ENCODE data around the gene VCAM1.
"Not testable (repeated sequence)": the region's sequence is repeated elsewhere in the genome, so short reads cannot be mapped to it uniquely, and the experiment has no call there.

VCAM1 gene

DNA sequence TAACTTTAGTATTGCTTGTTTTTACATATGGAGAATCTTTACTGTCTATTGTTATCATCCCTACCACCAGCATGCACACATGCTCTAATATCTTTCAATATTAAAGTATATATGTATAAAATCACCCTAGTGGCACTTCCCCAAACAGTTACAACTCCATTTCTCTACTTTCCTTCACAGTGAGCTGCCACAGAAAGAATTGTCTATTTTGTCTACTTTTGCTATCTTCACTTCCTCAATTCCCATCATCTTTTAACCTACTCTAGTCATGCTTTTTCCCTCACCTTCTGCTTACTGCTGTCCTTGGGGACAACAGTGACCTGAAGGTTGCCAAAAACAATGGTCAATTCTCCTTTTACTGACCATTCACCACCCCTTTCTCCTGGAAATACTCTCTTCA, 59.2 kb downstream of the VCAM1 start:
- DNase-seq (ENCODE audit: low spot score), result no peak

GRCh38 chr1:100780814-100781213, 61.3 kb downstream of the VCAM1 start:
- DNase-seq (ENCODE audit: low spot score), result no peak

DNA sequence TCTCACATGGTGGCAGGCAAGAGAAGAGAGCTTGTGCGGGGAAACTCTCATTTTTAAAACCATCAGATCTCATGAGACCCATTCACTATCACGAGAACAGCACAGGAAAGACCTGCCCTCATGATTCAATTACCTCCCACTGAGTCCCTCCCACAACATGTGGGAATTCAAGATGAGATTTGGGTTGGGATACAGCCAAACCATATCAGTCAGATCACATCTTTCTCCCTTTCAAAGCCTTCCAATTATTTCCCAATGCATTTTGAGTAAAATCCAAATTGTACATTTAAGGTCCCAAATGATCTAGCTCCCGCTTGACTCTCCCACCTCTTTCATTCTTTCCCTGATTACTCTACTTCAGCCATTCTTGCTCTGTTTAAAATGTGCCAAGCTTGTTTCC, 62.2 kb downstream of the VCAM1 start:
- DNase-seq (ENCODE audit: low spot score), result not testable (repeated sequence)

DNA sequence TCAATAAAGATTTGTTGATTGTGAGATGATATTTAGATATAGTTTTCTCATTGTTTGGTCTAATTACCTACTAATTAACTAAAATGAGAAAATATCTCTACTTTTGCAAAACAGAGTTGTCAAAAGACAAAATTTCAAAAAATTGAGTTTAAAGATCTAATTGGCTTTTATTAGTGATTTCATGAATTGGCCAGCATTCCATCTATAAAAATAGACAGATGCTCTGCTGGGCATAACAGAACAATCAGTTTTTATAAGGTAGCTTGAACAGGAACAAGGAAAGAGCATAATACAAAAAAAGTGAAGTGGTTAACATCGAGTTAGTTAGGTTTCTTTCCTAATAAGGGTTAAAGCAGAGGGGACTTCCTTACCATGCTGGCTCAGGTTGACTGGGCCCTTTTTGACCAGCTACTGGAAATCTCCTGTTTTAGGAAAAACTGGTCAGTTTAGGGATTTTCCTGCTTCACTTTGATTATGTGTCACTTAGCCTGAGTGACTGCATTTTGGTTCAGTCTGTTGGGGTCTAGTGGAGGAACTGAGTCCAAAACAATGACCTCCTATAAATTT, 63.0 kb downstream of the VCAM1 start:
- no peak for DNase-seq (ENCODE audit: low spot score)

DNA sequence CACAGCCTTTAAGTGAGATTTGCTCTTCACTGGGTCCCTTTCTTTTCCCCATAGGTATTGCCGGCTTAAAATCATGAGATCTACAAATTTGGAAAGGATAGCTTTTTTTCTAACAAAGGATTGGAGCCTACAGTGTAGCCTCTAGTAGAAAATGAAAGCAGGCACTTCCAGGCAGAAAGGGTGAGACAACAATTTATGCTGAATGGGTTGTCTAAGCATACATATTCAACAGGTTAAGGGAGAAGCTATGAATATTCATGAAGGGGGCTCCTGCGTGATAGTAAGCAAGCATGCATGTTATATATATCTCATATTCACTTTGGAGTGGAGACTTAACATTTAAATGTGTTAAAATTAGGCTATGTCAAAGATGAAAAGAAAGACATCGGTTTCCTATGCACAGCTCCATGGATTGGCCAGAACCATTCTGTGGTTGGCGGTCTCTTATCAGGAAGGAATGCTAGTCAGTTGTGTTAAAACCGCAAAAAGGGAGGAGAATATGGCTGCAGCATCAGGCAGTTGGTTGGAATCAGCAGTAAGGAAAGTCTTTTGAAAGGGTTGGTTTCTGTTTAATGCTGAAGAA, 66.0 kb downstream of the VCAM1 start:
- DNase-seq (ENCODE audit: low spot score), result peak; percentile 55

GRCh38 chr1:100786870-100787269, 67.3 kb downstream of the VCAM1 start:
- no peak for DNase-seq (ENCODE audit: low spot score)
